HG03139 (cell line): ENCODE measurements around the gene SRGN.
"Not testable (repeated sequence)": the region's sequence is repeated elsewhere in the genome, so short reads cannot be mapped to it uniquely, and the experiment has no call there.

Experiments used
- ATAC-seq: cut with Tn5 transposase; IDR thresholded peaks from one replicate; pipeline ENCODE4 v1.9.1; 2021; ENCODE audit not compliant: unreplicated experiment

The SRGN gene

GRCh38 chr10:69125554-69125953, 37.7 kb downstream of the SRGN start:
- no peak for ATAC-seq

DNA sequence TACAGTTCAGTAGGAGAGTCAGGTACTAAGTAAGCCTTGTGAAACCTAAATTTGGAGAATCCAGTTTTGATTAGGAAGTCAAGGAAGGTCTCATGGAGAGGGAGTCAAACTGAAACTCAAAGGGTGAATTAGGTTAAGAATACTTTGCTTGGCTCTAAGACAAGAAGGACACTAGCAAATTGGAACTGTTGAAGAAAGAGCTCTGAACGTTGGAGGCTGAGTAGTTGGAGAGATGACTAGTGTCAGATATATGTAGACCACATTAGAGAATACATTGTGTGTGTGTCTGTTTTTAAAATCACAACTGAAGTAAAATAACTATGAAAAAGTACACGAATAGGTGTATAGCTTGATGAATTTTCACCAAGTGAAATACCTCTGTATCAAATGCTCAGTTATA, 42.3 kb downstream of the SRGN start:
- no peak for ATAC-seq

DNA sequence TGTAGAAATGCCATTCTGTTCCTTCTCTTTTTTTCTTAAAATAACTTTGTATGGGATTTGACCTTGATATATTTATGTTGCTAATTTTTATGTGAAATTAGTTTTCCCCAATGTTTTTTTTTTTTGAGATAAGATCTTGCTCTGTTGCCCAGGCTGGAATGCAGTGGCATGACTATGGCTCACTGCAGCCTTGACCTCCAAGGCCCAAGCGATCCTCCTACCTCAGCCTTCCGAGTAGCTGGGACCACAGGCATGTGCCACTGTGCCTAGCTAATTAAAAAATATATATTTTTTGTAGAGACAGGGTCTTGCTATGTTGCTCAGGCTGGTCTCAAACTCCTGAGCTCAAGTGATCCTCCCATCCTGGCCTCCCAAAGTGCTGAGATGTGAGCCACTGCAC, 52.1 kb downstream of the SRGN start:
- ATAC-seq = no peak

GRCh38 chr10:69141304-69141703, 53.4 kb downstream of the SRGN start:
- ATAC-seq = no peak

GRCh38 chr10:69142074-69142473, 54.2 kb downstream of the SRGN start:
- ATAC-seq = not testable (repeated sequence)

DNA sequence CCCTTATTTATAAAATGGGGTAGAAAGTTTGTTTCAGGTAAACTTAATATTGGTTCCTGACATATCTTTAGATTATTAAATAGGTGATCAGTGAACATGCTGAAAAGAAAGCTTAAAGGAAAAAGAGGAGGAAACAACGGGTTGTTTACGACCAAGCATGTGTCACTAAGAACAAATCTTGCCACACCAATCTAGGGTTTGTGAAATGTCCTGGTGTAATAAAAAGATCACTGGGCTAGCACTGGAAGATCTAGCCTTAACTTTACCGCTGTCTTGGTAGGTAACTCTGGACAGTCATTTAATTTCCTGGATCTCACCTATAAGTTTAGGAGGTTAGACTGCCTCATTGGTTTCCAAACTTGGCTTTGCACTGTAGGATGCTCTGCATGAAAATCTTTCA, 55.1 kb downstream of the SRGN start:
- no peak for ATAC-seq

- ATAC-seq = no peak
Observed at GRCh38 chr10:69145329-69145728, 57.4 kb downstream of the SRGN start.

DNA sequence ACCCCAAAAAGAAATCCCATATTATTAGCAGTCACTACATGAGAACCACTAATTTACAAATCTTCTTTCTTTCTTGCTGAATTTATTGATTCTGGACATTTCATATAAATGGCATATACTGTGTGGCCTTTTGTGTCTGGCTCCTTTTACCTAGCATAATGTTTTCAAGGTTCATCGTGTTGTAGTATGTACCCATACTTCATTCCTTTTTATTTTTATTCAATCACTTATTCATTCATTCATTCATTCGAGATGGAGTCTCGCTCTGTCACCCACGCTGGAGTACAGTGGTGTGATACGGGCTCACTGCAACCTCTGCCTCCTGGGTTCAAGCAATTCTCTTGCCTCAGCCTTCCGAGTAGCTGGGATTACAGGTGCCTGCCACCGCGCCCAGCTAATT, 58.0 kb downstream of the SRGN start:
- no peak for ATAC-seq

- no peak for ATAC-seq
Observed at GRCh38 chr10:69146759-69147158, 58.9 kb downstream of the SRGN start.

GRCh38 chr10:69151984-69152383, 64.1 kb downstream of the SRGN start:
- no peak for ATAC-seq

DNA sequence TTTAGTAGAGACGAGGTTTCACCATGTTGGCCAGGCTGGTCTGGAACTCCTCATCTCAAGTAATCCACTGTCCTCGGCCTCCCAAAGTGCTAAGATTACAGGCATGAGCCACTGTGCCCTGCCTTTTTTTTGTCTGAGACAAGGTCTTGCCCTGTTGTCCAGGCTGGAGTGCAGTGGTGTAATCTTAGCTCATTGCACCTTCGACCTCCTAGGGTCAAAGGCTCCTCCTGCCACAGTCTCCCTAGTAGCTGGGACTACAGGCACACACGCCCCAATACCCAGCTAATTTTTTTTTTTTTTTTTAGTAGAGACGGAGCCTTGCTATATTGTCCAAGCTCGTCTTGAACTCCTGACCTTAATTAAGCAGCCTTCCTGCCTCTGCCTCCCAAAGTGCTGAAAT, 65.3 kb downstream of the SRGN start:
- no peak for ATAC-seq
